GM12878 (cell line): ENCODE measurements around the gene KRTAP10-8. TPM values are rescaled to one million over a fixed set of nuclear protein-coding genes. Genes with fewer than 3 reads are reported as not detected.

ENCODE experiments used
- ATAC-seq: fragments of 200-7000 bp; cut with Tn5 transposase; 3 replicates; pipeline ENCODE4 v1.9.1; 2020; ENCODE audit warnings: mild to moderate bottlenecking, moderate library complexity
- BruUV-seq: library from RNA; stranded (reverse); fragments of 400-500 nt; replicated peaks from 2 replicates; lab custom pipeline; 2021; lab: Mats Ljungman, UMichigan
- CTCF ChIA-PET: fragments of 300-600 bp; sonication (Branson Sonifier 250); formaldehyde crosslinking; extraction: SDS; loops from one replicate; lab custom pipeline; 2021; ENCODE audit warnings: inconsistent platforms; lab: Yijun Ruan, JAX
- POLR2A ChIA-PET: fragments of 350-600 bp; formaldehyde crosslinking; extraction: SDS; loops from one replicate; lab custom pipeline; 2021; ENCODE audit warnings: inconsistent platforms; lab: Charles Lee
- RAD21 ChIA-PET: fragments of 300-600 bp; sonication (Branson Sonifier 250); formaldehyde crosslinking; loops from one replicate; lab custom pipeline; 2023; ENCODE audit warnings: antibody characterized with exemption; ENCODE audit not compliant: unreplicated experiment; lab: Charles Lee
- SMC1A ChIA-PET: fragments of 300-600 bp; sonication (Branson Sonifier 250); formaldehyde crosslinking; loops from one replicate; lab custom pipeline; 2023; ENCODE audit not compliant: unreplicated experiment, uncharacterized antibody; lab: Charles Lee
- DNase-seq: peaks from one replicate; pipeline ENCODE4 v3.0.0-alpha.2; 2011; ENCODE audit warnings: low read depth, low spot score
- FAIRE-seq: peaks from 3 replicates; lab custom pipeline; 2011; peaks lifted over from hg19 to GRCh38; lab: Jason Lieb, UNC
- H2AFZ ChIP-seq: 2 replicates; pipeline ENCODE4 v1.6.0; 2011; ENCODE audit warnings: low read depth, low read length, control low read depth; ENCODE audit not compliant: control insufficient read depth
- H3K27ac ChIP-seq: 2 replicates; pipeline ENCODE4 v1.5.1; 2011; ENCODE audit warnings: control low read depth; ENCODE audit not compliant: control insufficient read depth, insufficient read depth
- H3K27me3 ChIP-seq, 2 experiments: replicated peaks in 1 of 2; 2 replicates each; pipeline versions ENCODE4 v1.6.0 to v1.6.1; 2011; ENCODE audit warnings: low read length in 1 of 2; ENCODE audit not compliant: control insufficient read depth in 2 of 2, insufficient read depth in 2 of 2
- H3K36me3 ChIP-seq, 2 experiments: 2 replicates each; pipeline ENCODE4 v1.5.1; 2011; ENCODE audit warnings: low read length in 1 of 2; ENCODE audit not compliant: control insufficient read depth in 2 of 2, insufficient read depth in 2 of 2
- H3K4me1 ChIP-seq: 2 replicates; pipeline ENCODE4 v1.6.1; 2011; ENCODE audit warnings: mild to moderate bottlenecking, low read length, moderate library complexity, mixed read lengths; ENCODE audit not compliant: control insufficient read depth, insufficient read depth
- H3K4me2 ChIP-seq: 2 replicates; pipeline ENCODE4 v1.6.0; 2011; ENCODE audit warnings: control low read depth; ENCODE audit not compliant: control insufficient read depth, insufficient read depth
- H3K4me3 ChIP-seq: fragments of 200-600 bp; sonication (generic); 2 replicates; pipeline ENCODE4 v1.5.1; 2016
- H3K79me2 ChIP-seq: 2 replicates; pipeline ENCODE4 v1.6.0; 2011; ENCODE audit warnings: low read length; ENCODE audit not compliant: control insufficient read depth, insufficient read depth
- H3K9ac ChIP-seq: 2 replicates; pipeline ENCODE4 v1.8.0; 2011; ENCODE audit warnings: low read length, control low read depth, mixed read lengths; ENCODE audit not compliant: control insufficient read depth, insufficient read depth
- H3K9me3 ChIP-seq: replicated peaks from 3 replicates; pipeline ENCODE4 v1.5.1; 2011; ENCODE audit warnings: mild to moderate bottlenecking, low read length; ENCODE audit not compliant: control insufficient read depth, insufficient read depth
- H4K20me1 ChIP-seq: 2 replicates; pipeline ENCODE4 v1.6.0; 2011; ENCODE audit not compliant: control insufficient read depth, insufficient read depth
- CUX1 ChIP-seq: IDR thresholded peaks from 2 replicates; pipeline ENCODE4 v1.6.1; 2012; ENCODE audit warnings: improper control_type of control experiment, low read depth, low read length; ENCODE audit not compliant: insufficient replicate concordance
- HSF1 ChIP-seq: fragments of 150-350 bp; IDR thresholded peaks from 2 replicates; pipeline ENCODE4 v1.6.1; 2014; ENCODE audit warnings: mild to moderate bottlenecking, low read depth, low read length
- MTA3 ChIP-seq: IDR thresholded peaks from 2 replicates; pipeline ENCODE4 v1.6.1; 2012; ENCODE audit warnings: low read length, inconsistent platforms, borderline replicate concordance
- RBBP5 ChIP-seq: fragments of 200-600 bp; sonication (generic); conservative IDR thresholded peaks from 2 replicates; pipeline ENCODE4 v1.6.1; 2016
- RFX5 ChIP-seq: IDR thresholded peaks from 2 replicates; pipeline ENCODE4 v1.6.1; 2011; ENCODE audit warnings: low read depth, low read length, improper control_type of control experiment
- SMAD5 ChIP-seq: IDR thresholded peaks from 2 replicates; pipeline ENCODE4 v1.6.1; 2016; ENCODE audit warnings: antibody characterized with exemption, low read depth
- ZNF622 ChIP-seq: fragments of 450-650 bp; IDR thresholded peaks from 2 replicates; pipeline ENCODE4 v1.6.1; 2017; ENCODE audit warnings: mild to moderate bottlenecking, inconsistent platforms
- in situ Hi-C: fragments of 300-500 bp; cut with MboI; formaldehyde crosslinking; loops from 9 replicates; pipeline ENCODE4 v1.14.3; 2018; ENCODE audit warnings: mixed read lengths
- intact Hi-C: fragments of 100-400 bp; cut with micrococcal nuclease; formaldehyde crosslinking; loops from one replicate; pipeline ENCODE4 v1.14.2; 2022; ENCODE audit not compliant: unreplicated experiment
- polyA plus RNA-seq, 11 experiments: library from polyadenylated mRNA; depleted of rRNA in 4 of 11; unstranded in 6 of 11; stranded (reverse) in 5 of 11; fragments of >200 nt; fragmentation: Nextera tagmentation in 4 of 11; fragmentation: Illumina TruSeq in 1 of 11; extraction: Ambion mirVana in 4 of 11; extraction: Trizol in 1 of 11; gene quantifications; 1 replicate in 1 of 11; 2 replicates in 10 of 11; pipeline versions ENCODE4 v1.2.1 to v1.2.3, GENCODE V29; 2011 to 2016; ENCODE audit warnings: inconsistent platforms in 2 of 11, missing spikeins in 2 of 11, low read depth in 1 of 11
- total RNA-seq, 4 experiments: library from RNA; depleted of rRNA in 3 of 4; stranded (reverse); fragments of >200 nt in 3 of 4; fragmentation: Illumina TruSeq in 1 of 4; extraction: Trizol in 1 of 4; gene quantifications; 2 replicates each; pipeline versions ENCODE4 v1.2.1 to v1.2.3, GENCODE V29; 2013 to 2021
- TF ChIP-seq, protein P1 (sequence below): fragments of 450-650 bp; IDR thresholded peaks from 2 replicates; pipeline ENCODE4 v1.6.1; 2017; ENCODE audit warnings: mild to moderate bottlenecking, moderate library complexity
- TF ChIP-seq, protein P2 (sequence below): IDR thresholded peaks from 2 replicates; pipeline ENCODE4 v1.6.1; 2011; ENCODE audit warnings: mild to moderate bottlenecking, low read depth, low read length, moderate library complexity; ENCODE audit not compliant: insufficient replicate concordance
- TF ChIP-seq, protein P3 (sequence below): IDR thresholded peaks from 2 replicates; pipeline ENCODE4 v1.6.1; 2012; ENCODE audit warnings: low read depth, low read length, improper control_type of control experiment

KRTAP10-8 gene
- total and polyA plus RNA-seq, 10 of the 15 experiments (the other 5 are each of a cell fraction or from before 2014, with no cell fraction given), result not detected

DNA sequence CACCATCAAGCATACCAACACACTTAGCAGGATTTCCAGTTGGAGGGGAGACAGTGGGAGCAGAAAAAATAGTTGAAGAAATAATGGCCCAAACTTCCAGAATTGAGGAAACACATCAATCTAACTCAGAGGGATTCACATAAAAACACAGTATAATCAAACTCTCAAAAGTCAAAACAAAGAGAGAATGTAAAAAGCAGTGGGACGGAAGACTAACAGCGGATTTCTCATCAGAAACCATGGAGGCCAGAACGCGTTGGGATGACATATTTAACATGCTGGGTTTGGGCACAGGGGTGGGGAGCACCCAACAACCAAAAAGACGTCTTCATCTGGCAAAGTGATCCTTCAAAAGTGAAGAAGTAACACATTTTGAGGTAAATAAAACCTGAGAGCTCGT is 8.0 kb downstream of the KRTAP10-8 start (continued):
- TF ChIP-seq, protein P1, sequence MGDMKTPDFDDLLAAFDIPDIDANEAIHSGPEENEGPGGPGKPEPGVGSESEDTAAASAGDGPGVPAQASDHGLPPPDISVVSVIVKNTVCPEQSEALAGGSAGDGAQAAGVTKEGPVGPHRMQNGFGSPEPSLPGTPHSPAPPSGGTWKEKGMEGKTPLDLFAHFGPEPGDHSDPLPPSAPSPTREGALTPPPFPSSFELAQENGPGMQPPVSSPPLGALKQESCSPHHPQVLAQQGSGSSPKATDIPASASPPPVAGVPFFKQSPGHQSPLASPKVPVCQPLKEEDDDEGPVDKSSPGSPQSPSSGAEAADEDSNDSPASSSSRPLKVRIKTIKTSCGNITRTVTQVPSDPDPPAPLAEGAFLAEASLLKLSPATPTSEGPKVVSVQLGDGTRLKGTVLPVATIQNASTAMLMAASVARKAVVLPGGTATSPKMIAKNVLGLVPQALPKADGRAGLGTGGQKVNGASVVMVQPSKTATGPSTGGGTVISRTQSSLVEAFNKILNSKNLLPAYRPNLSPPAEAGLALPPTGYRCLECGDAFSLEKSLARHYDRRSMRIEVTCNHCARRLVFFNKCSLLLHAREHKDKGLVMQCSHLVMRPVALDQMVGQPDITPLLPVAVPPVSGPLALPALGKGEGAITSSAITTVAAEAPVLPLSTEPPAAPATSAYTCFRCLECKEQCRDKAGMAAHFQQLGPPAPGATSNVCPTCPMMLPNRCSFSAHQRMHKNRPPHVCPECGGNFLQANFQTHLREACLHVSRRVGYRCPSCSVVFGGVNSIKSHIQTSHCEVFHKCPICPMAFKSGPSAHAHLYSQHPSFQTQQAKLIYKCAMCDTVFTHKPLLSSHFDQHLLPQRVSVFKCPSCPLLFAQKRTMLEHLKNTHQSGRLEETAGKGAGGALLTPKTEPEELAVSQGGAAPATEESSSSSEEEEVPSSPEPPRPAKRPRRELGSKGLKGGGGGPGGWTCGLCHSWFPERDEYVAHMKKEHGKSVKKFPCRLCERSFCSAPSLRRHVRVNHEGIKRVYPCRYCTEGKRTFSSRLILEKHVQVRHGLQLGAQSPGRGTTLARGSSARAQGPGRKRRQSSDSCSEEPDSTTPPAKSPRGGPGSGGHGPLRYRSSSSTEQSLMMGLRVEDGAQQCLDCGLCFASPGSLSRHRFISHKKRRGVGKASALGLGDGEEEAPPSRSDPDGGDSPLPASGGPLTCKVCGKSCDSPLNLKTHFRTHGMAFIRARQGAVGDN, result no peak
- TF ChIP-seq HSF1, result no peak
- no peak for TF ChIP-seq RBBP5
- TF ChIP-seq, all 136 proteins: peak for 0

- BruUV-seq, result no TSS peak
- ATAC-seq, result no peak
- no peak for DNase-seq
- Histone ChIP-seq H3K27ac (no peak overlapping the region), H2AFZ (no peak overlapping the region), H3K9ac (no peak overlapping the region), H3K4me2 (no peak overlapping the region), H3K27me3 (no peaks in the 10 kb centered on the region), H3K79me2 (no peaks in the 10 kb centered on the region), H3K9me3 (peaks cover 1% of the 10 kb centered on the region; the same call in 1 of the 3 replicates), H4K20me1 (no peaks in the 10 kb centered on the region), H3K4me3 (no peak overlapping the region), H3K36me3 (no peaks in the 10 kb centered on the region), H3K4me1 (no peaks in the 10 kb centered on the region)
- no peak for FAIRE-seq
- in situ Hi-C loops, result no loop called here
- intact Hi-C loops, result no loop called here
- CTCF ChIA-PET, result no interaction called here
- POLR2A ChIA-PET, result no interaction called here
- RAD21 ChIA-PET, result no interaction called here
- SMC1A ChIA-PET, result interaction anchor here (1.1 kb wide), 1 partner anchor 8 kb away, joined by 3 read pairs; no protein-coding TSS in a partner anchor
- TF ChIP-seq MTA3 (no peak), SMAD5 (no peak), RFX5 (no peak), ZNF622 (no peak), CUX1 (no peak)
- TF ChIP-seq, protein P2, sequence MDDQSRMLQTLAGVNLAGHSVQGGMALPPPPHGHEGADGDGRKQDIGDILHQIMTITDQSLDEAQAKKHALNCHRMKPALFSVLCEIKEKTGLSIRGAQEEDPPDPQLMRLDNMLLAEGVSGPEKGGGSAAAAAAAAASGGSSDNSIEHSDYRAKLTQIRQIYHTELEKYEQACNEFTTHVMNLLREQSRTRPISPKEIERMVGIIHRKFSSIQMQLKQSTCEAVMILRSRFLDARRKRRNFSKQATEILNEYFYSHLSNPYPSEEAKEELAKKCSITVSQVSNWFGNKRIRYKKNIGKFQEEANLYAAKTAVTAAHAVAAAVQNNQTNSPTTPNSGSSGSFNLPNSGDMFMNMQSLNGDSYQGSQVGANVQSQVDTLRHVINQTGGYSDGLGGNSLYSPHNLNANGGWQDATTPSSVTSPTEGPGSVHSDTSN, result no peak
- TF ChIP-seq, protein P3, sequence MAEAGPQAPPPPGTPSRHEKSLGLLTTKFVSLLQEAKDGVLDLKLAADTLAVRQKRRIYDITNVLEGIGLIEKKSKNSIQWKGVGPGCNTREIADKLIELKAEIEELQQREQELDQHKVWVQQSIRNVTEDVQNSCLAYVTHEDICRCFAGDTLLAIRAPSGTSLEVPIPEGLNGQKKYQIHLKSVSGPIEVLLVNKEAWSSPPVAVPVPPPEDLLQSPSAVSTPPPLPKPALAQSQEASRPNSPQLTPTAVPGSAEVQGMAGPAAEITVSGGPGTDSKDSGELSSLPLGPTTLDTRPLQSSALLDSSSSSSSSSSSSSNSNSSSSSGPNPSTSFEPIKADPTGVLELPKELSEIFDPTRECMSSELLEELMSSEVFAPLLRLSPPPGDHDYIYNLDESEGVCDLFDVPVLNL, result no peak
Measured at GRCh38 chr21:44623575-44623974, 11.7 kb downstream of the KRTAP10-8 start.
